ENCODE measurements around the gene OIP5.

OIP5 gene

DNA sequence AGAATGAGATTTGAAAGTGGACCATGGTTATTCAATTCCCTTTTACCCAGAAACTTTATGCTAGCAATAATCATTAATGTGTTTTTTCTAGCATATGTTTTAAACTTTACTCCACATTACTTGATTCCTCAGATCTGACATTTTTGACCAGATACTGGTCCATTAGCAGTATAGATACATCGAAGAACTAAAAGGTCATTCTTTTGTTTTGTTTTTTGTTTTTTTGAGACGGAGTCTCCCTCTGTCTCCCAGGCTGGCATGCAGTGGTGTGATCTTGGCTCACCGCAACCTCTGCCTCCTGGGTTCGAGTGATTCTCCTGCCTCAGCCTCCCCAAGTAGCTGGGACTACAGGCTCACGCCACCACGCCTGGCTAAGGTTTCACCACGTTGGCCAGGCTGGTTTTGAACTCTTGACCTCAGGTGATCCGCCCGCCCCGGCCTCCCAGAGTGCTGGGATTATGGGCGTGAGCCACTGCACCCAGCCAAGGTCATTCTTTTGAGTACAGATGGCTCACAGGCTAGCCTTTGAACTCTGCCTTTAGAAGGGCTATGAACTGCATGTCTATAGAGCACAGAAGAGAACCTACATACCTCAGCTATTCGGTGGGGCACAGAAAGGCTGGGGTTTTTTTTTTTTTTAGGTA, 72.7 kb downstream of the OIP5 start:
- TF ChIP-seq SIN3A (IDR thresholded peaks at IDR 0.05; ENCODE audit: borderline replicate concordance, insufficient read depth, low read length), result no peak
- TF ChIP-seq, protein P1, sequence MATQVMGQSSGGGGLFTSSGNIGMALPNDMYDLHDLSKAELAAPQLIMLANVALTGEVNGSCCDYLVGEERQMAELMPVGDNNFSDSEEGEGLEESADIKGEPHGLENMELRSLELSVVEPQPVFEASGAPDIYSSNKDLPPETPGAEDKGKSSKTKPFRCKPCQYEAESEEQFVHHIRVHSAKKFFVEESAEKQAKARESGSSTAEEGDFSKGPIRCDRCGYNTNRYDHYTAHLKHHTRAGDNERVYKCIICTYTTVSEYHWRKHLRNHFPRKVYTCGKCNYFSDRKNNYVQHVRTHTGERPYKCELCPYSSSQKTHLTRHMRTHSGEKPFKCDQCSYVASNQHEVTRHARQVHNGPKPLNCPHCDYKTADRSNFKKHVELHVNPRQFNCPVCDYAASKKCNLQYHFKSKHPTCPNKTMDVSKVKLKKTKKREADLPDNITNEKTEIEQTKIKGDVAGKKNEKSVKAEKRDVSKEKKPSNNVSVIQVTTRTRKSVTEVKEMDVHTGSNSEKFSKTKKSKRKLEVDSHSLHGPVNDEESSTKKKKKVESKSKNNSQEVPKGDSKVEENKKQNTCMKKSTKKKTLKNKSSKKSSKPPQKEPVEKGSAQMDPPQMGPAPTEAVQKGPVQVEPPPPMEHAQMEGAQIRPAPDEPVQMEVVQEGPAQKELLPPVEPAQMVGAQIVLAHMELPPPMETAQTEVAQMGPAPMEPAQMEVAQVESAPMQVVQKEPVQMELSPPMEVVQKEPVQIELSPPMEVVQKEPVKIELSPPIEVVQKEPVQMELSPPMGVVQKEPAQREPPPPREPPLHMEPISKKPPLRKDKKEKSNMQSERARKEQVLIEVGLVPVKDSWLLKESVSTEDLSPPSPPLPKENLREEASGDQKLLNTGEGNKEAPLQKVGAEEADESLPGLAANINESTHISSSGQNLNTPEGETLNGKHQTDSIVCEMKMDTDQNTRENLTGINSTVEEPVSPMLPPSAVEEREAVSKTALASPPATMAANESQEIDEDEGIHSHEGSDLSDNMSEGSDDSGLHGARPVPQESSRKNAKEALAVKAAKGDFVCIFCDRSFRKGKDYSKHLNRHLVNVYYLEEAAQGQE (IDR thresholded peaks at IDR 0.05; ENCODE audit: insufficient read depth in 1 of 2, low read depth in 2 of 2, low read length in 2 of 2), result no peak
